Activated T-helper 9 cell treated with anti-CD3 and anti-CD28 coated beads, Interleukin-2, amount 50 U/mL, for 16 hours (primary cell): Measurements from ENCODE around the gene SLITRK5.

ENCODE experiments used
- DNase-seq: peaks from one replicate; pipeline ENCODE4 v3.0.0-alpha.2; 2020; ENCODE audit warnings: low read depth

Gene SLITRK5, protein sequence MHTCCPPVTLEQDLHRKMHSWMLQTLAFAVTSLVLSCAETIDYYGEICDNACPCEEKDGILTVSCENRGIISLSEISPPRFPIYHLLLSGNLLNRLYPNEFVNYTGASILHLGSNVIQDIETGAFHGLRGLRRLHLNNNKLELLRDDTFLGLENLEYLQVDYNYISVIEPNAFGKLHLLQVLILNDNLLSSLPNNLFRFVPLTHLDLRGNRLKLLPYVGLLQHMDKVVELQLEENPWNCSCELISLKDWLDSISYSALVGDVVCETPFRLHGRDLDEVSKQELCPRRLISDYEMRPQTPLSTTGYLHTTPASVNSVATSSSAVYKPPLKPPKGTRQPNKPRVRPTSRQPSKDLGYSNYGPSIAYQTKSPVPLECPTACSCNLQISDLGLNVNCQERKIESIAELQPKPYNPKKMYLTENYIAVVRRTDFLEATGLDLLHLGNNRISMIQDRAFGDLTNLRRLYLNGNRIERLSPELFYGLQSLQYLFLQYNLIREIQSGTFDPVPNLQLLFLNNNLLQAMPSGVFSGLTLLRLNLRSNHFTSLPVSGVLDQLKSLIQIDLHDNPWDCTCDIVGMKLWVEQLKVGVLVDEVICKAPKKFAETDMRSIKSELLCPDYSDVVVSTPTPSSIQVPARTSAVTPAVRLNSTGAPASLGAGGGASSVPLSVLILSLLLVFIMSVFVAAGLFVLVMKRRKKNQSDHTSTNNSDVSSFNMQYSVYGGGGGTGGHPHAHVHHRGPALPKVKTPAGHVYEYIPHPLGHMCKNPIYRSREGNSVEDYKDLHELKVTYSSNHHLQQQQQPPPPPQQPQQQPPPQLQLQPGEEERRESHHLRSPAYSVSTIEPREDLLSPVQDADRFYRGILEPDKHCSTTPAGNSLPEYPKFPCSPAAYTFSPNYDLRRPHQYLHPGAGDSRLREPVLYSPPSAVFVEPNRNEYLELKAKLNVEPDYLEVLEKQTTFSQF

DNA sequence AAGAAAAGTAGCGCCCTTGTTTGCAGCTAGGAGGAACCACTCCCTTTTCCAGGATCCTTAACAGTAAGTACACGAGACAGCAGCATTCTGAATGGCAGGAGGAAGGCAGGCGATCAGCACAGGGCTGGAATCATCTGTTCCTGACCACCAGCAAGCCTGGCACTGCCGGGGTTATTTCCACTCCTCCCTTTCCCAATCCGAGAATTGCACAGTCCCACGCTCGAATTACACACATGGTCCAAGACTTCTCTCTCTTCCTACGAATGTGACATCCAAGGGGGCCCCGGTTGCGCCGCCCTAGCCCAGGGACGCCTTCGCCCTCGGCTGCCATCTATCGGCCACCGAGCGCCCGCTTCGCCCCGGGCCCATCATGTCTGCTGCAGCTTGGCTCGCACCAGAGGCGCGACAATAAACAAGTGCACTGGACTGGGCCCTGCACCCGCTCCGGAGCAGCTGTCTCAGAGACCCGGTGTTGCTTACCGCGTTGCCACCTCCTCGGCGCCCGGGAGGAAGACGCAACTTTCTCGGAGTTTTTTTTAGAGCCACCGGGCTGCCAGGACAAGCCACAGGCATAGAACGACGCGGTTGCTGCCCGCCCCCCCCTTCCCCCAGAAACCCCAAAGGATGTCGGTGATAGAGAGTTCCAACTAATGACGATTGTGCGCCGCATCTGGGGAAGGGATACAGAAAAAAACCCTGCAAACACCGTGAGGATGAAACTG, at the start of gene SLITRK5:
Gene SLITRK5, plus strand, starts transcription at position 341 of the 722 bp plus-strand sequence. CDS start 4,018 bp downstream, outside the sequence.
- DNase-seq: peak; percentile 41

DNA sequence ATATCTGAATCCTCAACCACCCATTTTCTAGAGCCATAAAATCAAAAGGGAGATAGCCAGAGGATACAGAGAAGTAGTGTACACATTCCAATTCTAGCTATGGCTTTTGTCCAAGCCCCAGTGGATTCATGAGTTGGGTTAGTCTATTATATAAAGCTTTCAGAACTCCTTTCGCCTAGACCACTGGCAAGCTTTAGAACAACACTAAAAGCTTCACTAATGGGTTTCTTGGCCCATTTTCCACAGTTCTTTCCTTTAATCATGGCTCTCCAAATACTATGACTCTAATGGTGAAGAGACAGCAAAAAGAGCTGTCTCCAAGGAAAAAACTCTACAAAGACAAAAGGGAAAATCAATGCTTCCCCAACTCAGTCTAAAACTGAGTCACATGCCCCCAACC, 48.2 kb upstream of the SLITRK5 start:
- no peak for DNase-seq

DNA sequence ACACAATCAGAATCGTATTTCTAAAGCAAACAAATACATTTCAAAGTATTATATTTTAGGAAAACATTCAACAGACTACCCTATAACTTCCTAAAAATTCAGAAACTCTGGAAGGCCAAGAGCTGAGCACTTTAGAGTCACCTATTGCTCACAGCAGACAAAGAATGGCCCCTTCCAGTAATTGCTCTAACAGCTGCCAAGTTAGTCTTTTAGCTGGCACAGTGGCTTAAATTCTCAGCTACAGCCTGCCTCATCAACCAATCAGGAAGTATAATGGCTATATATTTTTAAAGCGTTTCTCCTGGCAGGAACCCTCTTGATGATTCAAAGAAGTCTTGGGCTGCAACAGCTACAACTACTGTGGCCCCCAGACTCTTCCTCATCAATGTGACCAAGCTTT, 14.9 kb upstream of the SLITRK5 start:
- DNase-seq: no peak

DNA sequence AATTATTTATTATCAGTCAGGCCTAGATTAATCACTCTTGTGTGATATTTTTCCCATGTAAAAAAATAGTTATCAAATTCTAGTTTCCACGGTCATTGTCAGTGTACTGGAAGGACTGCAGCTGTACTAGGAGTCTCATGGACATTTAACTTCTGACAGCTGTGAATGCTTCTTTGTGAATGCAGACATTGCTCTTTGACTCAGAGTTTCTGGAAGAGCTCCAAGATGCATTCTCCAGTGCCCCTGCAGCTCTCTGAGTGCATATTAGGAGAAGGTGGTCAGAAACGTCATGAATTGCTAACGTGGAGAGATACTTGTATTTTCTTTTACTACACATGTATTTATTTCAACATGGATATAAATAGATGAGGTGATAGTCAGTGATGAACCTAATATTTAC, 9.7 kb upstream of the SLITRK5 start:
- DNase-seq: no peak

DNA sequence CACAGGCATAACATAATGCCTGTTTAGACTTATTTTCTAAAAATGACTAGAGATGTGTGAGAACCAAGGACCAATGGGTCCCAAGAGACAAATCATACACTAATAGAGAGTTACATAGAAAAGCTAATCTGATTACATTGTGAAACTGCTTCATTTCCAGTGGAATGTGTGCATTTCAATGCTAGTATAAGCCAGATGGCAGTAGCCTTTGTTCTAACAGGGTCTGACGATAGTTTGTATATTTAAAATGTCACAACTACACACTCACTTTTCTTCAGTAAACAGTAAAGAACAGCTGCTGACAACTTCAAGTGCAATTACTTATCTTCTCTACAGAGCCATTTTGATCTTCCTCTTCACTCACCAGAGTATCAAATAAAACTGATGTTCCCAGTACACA, 4.3 kb upstream of the SLITRK5 start:
- no peak for DNase-seq

DNA sequence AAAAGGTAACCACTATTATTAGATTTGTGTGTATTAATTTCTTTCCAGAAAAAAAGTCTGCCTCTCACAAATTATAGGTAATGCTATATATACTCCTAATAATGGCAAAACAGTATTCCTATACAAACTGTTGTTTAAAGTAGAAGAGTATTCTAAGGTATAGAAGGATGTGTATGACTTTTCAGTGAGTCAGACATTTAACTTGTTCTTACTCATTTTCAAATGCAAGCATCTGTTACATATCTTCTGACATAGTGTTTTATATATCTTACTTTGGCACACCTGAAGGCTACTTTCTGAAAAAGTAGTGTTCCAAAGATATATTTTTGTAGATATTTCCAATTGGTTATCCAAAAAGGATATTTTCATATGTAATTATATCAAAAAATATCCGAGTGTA, 3.5 kb upstream of the SLITRK5 start:
- no peak for DNase-seq

DNA sequence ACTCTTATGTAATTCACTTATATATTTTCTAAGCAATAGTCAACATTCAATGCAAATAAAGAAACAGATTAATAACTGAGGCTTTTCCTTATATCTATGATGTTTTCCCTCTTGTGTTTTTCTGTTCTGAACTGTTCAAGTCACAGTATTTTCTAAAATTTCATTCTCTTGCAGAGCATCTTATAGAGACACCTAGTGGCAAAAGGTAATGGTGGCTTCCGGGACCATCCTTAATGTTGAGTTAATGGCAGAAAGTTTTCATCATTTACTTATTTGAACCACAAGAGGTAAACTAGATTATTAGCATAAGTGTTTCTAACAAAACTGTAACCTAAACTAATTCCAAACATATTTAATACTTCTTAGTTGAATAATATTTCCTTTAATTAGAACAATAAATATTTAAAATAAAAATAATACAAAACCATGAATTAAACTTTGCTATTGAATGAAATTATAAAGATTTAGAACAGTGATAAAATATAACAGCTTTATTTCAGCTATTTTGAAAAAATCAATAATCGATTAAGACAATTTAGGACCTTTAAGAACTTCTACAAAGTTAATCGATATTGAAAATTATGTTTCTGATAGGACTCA, 1.7 kb upstream of the SLITRK5 start:
- DNase-seq: no peak

DNA sequence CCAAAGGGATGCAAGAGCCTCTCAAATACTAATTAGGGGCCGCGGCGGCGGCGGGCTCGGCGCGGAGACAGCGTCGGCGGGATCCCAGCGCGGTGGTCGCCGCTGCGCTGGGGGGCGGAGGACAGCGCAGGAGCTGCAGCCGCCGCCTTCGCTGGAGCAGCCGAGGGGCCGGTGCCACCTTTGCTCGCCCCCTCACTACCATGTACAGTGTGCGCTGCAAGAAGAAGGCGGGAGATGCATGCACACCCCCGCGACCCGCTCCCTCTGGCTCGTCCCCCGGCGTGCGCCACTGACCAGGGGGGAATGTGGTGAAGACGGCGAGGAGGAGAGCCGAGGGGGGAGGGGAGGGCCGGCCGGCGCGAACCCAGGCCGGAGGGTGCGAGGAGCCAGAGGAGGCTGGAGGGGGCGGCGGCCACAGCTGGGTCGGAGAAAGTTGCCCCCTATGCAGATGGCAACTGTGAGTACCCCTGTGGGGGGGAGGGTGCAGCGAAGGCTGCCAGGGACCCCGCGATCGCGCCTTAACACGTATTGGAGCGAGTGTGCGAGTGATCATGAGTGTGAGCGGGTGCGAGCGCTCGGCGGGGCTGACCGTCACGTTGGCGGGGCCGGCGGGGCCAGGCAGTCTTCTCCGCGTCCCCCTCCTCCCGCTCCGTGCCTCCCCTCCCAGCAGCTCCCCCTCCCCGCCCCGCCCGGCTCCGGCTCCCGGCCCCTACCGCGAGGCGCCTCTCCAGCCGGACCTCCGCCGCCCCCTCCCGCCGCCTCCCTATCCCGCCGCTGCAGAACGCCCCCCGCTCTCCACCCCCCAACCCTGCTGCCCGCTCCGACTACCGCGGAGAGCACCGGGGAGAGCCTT, 808 bp downstream of the SLITRK5 start:
- DNase-seq: no peak

DNA sequence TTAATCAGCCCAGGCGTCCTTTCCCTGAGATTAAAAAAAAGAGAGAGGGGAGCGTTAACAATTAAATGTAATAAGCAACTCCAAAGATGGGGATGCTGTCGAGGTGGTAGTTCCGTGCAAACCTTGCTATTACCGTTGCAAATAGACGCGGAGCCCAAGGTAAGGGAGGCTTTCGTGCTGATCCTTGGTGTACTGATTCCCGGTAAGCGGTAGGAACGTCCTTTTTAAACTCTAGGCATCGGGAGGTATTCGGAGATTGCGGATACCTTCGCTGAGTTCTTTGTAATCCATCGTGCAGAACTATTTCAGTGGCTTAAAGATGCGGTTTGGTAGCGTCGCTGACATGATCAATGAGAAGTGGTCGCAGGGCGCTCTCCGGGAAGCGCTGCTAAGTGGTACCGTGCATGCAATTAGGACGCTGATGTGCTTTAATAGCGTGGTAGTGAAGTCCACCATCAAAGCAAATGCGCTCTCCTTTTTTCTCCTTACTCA, 3.1 kb downstream of the SLITRK5 start:
- no peak for DNase-seq

DNA sequence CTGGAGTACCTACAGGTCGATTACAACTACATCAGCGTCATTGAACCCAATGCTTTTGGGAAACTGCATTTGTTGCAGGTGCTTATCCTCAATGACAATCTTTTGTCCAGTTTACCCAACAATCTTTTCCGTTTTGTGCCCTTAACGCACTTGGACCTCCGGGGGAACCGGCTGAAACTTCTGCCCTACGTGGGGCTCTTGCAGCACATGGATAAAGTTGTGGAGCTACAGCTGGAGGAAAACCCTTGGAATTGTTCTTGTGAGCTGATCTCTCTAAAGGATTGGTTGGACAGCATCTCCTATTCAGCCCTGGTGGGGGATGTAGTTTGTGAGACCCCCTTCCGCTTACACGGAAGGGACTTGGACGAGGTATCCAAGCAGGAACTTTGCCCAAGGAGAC, 4.7 kb downstream of the SLITRK5 start:
- no peak for DNase-seq

DNA sequence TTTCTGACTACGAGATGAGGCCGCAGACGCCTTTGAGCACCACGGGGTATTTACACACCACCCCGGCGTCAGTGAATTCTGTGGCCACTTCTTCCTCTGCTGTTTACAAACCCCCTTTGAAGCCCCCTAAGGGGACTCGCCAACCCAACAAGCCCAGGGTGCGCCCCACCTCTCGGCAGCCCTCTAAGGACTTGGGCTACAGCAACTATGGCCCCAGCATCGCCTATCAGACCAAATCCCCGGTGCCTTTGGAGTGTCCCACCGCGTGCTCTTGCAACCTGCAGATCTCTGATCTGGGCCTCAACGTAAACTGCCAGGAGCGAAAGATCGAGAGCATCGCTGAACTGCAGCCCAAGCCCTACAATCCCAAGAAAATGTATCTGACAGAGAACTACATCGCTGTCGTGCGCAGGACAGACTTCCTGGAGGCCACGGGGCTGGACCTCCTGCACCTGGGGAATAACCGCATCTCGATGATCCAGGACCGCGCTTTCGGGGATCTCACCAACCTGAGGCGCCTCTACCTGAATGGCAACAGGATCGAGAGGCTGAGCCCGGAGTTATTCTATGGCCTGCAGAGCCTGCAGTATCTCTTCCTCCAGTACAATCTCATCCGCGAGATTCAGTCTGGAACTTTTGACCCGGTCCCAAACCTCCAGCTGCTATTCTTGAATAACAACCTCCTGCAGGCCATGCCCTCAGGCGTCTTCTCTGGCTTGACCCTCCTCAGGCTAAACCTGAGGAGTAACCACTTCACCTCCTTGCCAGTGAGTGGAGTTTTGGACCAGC, 5.3 kb downstream of the SLITRK5 start:
- DNase-seq: no peak

DNA sequence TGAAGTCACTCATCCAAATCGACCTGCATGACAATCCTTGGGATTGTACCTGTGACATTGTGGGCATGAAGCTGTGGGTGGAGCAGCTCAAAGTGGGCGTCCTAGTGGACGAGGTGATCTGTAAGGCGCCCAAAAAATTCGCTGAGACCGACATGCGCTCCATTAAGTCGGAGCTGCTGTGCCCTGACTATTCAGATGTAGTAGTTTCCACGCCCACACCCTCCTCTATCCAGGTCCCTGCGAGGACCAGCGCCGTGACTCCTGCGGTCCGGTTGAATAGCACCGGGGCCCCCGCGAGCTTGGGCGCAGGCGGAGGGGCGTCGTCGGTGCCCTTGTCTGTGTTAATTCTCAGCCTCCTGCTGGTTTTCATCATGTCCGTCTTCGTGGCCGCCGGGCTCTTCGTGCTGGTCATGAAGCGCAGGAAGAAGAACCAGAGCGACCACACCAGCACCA, 5.9 kb downstream of the SLITRK5 start:
- DNase-seq: no peak

DNA sequence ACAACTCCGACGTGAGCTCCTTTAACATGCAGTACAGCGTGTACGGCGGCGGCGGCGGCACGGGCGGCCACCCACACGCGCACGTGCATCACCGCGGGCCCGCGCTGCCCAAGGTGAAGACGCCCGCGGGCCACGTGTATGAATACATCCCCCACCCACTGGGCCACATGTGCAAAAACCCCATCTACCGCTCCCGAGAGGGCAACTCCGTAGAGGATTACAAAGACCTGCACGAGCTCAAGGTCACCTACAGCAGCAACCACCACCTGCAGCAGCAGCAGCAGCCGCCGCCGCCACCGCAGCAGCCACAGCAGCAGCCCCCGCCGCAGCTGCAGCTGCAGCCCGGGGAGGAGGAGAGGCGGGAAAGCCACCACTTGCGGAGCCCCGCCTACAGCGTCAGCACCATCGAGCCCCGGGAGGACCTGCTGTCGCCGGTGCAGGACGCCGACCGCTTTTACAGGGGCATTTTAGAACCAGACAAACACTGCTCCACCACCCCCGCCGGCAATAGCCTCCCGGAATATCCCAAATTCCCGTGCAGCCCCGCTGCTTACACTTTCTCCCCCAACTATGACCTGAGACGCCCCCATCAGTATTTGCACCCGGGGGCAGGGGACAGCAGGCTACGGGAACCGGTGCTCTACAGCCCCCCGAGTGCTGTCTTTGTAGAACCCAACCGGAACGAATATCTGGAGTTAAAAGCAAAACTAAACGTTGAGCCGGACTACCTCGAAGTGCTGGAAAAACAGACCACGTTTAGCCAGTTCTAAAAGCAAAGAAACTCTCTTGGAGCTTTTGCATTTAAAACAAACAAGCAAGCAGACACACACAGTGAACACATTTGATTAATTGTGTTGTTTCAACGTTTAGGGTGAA, 6.6 kb downstream of the SLITRK5 start:
- no peak for DNase-seq

DNA sequence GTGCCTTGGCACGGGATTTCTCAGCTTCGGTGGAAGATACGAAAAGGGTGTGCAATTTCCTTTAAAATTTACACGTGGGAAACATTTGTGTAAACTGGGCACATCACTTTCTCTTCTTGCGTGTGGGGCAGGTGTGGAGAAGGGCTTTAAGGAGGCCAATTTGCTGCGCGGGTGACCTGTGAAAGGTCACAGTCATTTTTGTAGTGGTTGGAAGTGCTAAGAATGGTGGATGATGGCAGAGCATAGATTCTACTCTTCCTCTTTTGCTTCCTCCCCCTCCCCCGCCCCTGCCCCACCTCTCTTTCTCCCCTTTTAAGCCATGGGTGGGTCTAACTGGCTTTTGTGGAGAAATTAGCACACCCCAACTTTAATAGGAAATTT, 7.2 kb downstream of the SLITRK5 start:
- no peak for DNase-seq

DNA sequence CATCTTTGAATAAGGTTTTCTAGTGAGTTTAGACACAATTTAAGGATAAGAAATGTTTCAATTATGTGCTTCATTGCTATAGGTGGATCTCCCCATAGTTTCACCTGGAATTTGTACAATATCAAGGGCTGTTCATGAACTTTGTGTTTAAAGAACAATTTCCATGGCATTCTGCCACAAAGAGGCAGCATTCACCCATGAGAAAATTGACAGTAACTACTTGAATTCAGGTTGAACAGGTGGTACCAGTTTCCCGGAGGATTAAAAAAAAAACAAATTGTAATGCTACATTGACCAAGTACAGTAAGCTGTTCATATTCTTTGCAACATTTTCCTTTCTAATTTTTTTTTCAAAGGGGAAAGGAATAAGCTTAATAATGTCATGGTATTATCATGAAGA, 9.1 kb downstream of the SLITRK5 start:
- no peak for DNase-seq

DNA sequence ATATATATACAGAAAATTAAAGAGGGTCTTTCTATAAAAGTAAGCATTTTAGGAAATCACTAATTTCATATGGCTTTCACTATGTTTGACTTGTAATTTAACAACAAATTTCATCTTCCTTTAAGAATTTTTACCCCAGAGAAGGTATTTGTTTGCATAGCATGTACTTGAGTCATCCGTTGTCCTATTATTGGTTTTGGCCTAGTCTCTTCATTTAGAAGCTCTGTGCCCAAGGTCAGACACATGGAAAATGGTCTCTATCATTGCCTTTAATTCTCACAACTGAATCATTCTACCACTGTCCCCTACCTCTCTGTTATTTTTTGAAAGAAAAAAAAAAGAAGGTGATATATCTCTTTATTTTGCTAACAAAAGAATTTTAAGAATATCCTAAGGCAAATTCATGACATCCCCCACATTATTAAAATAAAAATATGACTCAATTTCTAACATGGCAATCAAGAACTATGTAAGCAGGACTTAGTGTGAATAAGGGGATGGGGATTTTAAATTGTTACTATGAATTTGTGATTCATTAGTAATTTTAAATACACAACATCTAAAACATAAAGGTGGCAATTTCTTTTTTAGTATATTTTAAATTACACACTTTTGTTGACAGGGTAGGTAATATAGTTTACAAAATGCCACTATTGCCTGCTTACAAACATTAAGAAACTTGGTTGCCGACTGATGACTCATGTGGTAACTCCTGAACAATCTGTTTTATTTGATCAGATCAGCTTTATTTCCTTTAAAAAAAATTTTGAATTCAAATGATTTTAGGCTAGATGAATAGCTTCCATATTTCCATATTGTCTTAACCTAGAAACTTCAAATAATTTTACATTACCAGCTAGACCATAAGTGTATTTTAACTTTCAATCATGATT, 13.9 kb downstream of the SLITRK5 start:
- DNase-seq: no peak

DNA sequence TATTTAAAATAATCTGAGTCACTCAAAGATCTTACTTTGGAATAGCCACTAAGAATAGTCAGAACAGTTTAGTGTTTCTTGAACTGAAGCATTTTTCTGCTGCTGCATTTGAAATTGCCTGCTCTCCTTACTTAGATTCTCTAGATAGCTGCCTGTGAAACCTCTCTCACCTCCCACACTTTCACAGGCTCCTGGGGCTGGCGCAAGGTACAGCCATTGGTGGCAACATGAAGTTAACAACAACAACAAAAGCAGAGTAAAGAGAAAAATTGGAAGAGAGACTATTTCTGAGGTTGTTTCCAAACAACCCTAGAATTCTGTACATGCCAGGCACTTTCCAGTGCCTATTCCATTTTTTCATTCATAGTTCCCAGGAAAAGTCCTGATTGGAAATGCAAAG, 25.3 kb downstream of the SLITRK5 start:
- no peak for DNase-seq

DNA sequence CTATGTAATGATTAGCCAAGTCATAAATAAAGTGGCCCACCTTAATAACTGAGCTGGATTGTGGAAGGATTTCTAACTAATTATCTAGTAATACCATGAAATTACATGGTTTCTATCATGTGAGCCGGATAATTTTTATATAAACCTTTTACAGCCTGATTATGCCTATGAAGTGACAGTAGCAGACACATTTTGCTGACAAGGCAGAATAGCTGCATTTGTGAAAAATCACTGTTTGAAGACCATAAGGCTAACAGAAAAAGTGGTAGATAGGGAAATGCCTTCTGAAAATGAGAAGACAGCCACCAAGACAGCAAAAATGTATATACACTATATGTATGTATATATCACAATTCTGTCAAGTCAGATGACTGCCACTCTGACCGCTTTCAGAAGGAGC, 27.1 kb downstream of the SLITRK5 start:
- no peak for DNase-seq
